GM12865 (cell line): Measurements from ENCODE around the gene TBC1D21.

Experiments
- DNase-seq: peaks from one replicate; pipeline ENCODE4 v3.0.0; 2010; ENCODE audit warnings: low read depth
- H3K4me3 ChIP-seq: 2 replicates; pipeline ENCODE4 v1.5.1; 2011; ENCODE audit warnings: mild to moderate bottlenecking, low read depth, low read length, control low read depth
- TF ChIP-seq, protein P1 (sequence below): IDR thresholded peaks from 2 replicates; pipeline ENCODE4 v1.5.1; 2011; ENCODE audit warnings: low read length, control low read depth, low read depth, inconsistent platforms; ENCODE audit not compliant: insufficient read depth; ENCODE audit errors: missing control alignments

TBC1D21 gene

DNA sequence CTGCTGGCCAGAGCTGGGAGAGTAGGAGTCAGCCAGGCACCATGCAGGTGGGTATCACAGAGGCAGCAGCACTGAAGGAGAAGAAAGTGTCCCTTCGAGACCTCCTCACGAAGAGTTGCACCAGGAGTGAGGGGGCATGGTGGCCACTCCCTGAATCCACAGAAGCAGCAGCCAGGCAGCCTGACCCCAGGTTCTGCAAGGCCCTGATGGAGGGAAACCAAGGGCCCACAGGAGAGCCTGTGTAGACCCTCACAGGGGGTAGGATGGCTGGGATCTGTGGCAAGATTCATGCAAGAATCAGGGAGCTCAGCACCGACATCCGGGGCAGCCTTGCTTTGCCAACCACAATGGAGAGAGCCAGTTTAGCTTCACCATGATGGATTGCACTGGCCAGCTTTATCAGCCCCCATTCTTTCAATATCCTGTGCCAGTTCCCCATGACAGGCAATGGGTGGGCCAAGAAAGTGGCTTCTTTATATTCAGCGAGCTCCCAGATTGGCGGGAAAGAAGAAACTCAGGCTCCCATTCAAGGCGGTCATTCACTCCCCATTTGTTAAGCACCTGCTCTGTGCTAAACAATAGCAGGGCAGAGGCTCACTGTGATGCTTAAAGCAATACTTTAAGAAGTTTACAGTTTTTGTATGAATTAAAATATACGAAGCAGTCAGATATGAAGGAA is 33.5 kb upstream of the TBC1D21 start:
- TF ChIP-seq, protein P1, sequence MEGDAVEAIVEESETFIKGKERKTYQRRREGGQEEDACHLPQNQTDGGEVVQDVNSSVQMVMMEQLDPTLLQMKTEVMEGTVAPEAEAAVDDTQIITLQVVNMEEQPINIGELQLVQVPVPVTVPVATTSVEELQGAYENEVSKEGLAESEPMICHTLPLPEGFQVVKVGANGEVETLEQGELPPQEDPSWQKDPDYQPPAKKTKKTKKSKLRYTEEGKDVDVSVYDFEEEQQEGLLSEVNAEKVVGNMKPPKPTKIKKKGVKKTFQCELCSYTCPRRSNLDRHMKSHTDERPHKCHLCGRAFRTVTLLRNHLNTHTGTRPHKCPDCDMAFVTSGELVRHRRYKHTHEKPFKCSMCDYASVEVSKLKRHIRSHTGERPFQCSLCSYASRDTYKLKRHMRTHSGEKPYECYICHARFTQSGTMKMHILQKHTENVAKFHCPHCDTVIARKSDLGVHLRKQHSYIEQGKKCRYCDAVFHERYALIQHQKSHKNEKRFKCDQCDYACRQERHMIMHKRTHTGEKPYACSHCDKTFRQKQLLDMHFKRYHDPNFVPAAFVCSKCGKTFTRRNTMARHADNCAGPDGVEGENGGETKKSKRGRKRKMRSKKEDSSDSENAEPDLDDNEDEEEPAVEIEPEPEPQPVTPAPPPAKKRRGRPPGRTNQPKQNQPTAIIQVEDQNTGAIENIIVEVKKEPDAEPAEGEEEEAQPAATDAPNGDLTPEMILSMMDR: no peak
- H3K4me3 ChIP-seq: no peak overlapping the region
- DNase-seq: no peak

DNA sequence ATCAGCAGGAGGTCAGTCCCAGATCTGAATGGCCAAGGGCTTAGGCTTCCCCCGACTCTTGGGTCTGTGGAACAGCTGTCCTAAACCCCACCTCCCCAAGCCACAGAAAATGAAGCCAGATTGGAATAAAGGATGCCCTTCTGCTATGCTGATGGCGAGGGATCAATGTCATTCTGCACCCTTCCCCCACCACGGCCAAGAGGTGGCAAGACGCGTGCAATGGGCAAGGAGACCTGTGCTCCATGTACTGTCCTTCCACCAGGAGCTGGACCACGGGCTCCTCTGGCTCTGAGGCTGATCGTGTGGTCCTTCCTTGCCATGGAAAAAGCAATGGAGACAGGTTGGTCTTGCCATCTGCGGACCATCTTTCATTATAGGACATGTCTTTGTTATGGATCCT is 32.6 kb upstream of the TBC1D21 start:
- no peak for DNase-seq
- TF ChIP-seq, protein P1: no peak
- H3K4me3 ChIP-seq: no peak overlapping the region

DNA sequence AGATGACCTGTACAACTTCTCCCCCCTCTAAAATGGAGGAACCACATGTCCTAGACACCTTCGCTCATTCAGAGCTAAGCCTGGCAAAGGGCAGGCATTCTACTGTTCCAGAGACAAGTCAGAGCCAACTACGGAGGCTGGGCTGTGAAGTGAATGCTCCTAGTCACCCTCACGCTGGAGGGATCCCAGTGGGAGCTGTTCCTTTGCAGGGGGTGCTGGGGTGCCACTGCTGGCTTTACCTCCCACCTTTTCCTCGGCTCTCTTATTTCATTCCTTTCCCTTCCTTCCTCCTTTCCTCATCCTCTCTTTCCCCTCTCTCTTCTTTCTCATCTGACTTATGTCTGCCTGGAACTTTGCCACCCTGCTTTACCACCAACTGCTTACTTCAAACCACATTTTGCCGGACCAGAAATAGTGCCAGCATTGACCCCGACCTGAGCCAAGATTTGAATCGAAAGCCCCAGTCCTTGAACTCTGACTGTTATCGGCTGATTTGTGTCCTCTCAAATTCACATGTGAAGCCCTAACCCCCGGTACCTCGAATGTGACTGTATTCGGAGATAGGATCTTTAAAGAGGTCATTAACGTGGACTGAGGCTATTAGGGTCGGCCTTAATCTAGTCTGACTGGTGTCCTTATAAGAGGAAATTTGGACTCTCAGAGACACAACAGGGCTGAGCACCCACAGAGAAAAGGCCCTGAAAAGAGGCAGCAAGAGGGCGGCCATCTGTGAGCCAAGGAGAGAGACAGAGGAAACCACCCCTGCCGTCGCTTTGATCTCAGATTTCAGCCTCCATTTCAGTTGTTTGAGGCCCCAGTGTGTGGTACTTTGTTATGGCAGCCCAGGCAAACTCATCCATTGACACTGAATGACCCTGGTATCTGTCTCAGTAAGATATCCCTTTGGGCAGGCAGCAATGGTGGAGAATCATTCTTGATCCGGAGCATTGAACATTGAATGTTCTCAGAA is 31.3 kb upstream of the TBC1D21 start:
- H3K4me3 ChIP-seq: no peak overlapping the region
- TF ChIP-seq, protein P1: no peak
- DNase-seq: no peak

DNA sequence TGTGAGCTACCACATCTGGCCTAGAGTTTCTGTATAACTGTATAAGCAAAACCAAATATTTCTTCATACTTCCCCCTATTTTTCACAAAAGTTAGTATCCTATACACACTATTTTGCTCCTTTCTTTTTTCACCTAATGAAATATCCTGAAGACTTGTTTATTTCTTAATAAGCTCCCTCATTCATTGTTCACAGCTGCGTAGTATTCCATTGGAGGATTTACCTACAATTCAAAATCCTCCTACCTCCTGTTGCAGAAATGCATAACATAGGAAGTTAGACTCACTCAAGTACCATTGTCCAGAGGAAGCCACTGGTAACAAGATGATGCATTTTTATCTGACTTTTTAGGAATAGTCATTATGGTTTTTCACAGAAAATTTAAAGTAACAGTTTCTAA is 29.6 kb upstream of the TBC1D21 start:
- H3K4me3 ChIP-seq: no peak overlapping the region
- no peak for DNase-seq
- TF ChIP-seq, protein P1: no peak

DNA sequence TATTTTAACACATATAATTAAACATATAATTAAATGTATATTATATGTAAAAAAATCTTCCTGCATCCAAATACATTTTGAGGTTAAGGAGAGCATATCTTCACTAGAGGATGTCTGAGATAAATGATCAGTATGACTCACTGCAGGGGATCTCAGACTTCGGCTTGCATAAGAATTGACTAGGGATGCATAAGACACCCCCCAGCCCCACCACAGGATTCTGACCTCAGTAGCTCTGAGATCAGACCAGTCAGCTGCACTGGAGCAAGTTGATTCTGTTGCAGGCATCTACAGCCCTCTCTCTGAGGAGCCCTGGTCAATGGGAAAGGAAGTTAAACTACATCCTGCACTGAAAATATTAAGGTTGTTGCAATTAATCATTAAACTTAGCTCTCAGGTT is 29.0 kb upstream of the TBC1D21 start:
- DNase-seq: no peak
- TF ChIP-seq, protein P1: no peak
- no peak overlapping the region for H3K4me3 ChIP-seq

DNA sequence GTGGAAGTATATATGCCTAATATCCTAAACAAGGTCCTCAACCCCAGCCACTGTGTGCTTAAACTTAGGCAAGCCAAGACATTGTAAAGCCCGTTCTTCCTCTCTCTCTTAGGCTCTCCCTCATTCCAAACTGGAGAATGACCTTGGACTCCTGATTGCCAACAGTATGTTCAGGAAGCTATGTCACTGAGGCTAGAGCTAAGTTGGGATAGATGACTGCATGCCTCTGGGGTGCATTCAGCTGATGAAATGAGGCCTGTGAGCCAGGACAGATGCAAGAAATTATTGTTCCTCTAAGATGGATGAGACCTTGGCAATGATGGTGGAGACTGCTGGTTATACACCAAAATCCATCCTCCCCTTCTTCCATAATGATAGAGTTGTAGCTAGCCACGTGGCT is 27.9 kb upstream of the TBC1D21 start:
- DNase-seq: no peak
- H3K4me3 ChIP-seq: no peak overlapping the region
- TF ChIP-seq, protein P1: no peak
